Testis (tissue), 2 donors: Measurements from ENCODE around the gene C8G.

Source experiments
- CTCF ChIP-seq, 3 experiments: fragments of 450-650 bp in 2 of 3; fragments of 200-600 bp in 1 of 3; sonication (generic) in 1 of 3; IDR thresholded peaks; one replicate each; pipeline ENCODE4 v1.5.1; 2016 to 2019; ENCODE audit warnings: antibody characterized with exemption in 3 of 3, mild to moderate bottlenecking in 2 of 3, moderate library complexity in 1 of 3
- POLR2A ChIP-seq: fragments of 450-650 bp; IDR thresholded peaks from one replicate; pipeline ENCODE4 v1.6.1; 2017; ENCODE audit warnings: antibody characterized with exemption, mild to moderate bottlenecking, moderate library complexity

DNA sequence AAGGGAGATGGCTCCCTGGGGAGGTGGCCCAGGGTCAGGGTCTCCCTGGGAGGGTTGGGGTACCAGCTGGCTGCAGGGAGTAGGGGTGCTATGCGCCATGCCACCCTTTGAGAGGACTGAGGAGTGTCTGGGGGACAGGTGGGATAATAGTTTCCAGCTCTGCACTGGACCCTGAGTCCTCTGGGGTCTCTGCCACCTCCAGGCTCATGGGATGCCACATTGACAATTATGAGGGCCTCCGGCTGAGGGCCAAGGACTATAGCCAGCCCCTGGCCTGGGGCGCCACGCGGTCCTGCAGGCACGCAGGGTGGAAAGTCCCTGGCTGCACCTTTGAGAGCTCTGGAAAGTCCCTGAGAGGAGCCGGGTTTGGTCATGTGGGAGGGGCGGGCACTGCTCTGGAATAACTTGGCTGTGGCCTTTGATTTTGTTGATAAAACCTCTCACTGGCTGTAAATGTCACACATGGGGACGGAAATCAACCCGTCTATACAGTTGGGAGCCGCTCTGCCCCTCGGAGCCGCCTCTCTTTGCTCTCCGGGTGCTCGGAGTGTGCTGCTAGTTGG lies 42.7 kb upstream of the C8G start:
- TF ChIP-seq CTCF (IDR thresholded peaks at IDR 0.05): no peak
- TF ChIP-seq POLR2A: no peak
